ENCODE data around the gene CCDC159.

DNA sequence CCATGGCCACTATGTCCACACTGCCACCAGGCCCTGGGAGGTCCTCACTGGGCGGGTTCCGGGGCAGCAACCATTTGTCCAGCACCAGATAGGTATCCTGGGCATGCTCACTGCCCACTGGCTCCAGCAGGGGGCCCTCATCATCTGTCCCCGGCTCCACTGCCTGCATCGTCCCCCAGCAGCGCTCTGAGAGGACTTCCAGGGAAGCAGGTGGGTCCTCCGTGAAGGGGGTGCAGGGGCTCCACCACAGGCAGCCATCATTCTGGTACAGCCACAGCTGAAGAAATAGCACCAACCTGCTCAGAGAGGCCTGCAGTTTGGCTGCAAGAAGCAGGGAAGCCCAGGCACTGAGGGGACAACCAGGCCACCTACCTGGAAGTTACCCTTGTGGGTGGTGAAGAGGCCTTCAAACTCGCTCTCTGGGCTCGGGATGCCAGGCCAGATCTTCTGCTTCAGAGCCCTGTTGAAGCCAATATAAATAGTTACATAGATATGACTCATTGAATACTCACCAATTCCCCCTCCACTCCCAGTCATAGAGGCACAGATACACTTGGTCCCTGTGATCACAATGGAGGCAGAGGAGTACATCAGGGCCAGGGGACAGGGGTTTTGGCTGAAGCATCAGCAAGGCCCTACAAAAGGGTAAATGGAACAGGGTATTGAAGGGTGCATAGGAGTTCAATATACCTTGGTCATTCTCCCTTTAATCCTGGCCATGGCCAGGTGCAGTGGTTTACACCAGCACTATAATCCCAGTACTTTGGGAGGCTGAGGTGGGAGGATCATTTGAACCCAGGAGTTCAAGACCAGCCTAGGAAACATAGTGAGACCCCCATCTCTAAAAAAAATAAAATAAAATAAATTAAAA, 32.2 kb downstream of the CCDC159 start:
- TF ChIP-seq, protein P1, sequence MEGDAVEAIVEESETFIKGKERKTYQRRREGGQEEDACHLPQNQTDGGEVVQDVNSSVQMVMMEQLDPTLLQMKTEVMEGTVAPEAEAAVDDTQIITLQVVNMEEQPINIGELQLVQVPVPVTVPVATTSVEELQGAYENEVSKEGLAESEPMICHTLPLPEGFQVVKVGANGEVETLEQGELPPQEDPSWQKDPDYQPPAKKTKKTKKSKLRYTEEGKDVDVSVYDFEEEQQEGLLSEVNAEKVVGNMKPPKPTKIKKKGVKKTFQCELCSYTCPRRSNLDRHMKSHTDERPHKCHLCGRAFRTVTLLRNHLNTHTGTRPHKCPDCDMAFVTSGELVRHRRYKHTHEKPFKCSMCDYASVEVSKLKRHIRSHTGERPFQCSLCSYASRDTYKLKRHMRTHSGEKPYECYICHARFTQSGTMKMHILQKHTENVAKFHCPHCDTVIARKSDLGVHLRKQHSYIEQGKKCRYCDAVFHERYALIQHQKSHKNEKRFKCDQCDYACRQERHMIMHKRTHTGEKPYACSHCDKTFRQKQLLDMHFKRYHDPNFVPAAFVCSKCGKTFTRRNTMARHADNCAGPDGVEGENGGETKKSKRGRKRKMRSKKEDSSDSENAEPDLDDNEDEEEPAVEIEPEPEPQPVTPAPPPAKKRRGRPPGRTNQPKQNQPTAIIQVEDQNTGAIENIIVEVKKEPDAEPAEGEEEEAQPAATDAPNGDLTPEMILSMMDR (IDR thresholded peaks at IDR 0.05) = no peak
- no peak for TF ChIP-seq POLR2A (IDR thresholded peaks at IDR 0.05)
